ENCODE data around the gene TTLL8.

DNA sequence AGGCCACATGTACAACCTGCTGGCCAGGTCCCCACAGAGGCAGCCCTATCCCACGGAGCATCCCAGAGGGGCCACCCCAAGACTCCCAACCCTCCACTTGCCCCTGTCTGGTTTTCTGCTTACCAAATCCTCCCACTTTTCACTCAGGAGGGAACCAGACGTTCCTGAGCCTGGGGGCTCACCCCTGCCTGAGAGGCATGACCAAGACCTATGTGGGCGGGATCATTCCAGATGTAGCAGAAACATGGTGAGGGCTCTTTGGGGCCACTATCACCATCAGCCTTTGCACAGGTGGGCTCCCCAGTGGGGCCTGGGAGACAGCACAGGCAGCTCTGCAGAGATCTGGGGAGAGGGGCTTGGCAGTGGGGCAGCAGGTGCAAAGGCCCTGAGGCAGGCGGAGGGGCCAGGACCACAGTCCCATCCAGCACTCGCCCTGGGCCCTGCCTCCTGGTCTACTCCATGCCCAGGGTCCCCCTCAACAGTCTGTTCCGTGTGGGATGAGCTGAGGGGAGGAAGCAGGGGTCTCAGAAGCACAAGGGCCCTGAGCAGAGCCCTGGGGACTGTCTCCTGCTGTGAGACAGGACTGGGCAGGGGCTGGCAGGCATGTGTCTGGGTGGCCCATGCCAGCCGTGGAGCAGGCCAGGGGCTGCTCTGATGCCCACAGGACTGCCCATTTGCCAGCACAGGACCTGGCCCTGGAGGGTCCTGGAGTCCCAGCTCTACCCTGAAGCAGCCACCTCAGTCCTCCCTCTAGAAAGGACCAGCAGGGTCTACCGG is 88.2 kb downstream of the TTLL8 start:
- TF ChIP-seq, protein P1, sequence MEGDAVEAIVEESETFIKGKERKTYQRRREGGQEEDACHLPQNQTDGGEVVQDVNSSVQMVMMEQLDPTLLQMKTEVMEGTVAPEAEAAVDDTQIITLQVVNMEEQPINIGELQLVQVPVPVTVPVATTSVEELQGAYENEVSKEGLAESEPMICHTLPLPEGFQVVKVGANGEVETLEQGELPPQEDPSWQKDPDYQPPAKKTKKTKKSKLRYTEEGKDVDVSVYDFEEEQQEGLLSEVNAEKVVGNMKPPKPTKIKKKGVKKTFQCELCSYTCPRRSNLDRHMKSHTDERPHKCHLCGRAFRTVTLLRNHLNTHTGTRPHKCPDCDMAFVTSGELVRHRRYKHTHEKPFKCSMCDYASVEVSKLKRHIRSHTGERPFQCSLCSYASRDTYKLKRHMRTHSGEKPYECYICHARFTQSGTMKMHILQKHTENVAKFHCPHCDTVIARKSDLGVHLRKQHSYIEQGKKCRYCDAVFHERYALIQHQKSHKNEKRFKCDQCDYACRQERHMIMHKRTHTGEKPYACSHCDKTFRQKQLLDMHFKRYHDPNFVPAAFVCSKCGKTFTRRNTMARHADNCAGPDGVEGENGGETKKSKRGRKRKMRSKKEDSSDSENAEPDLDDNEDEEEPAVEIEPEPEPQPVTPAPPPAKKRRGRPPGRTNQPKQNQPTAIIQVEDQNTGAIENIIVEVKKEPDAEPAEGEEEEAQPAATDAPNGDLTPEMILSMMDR (conservative IDR thresholded peaks at IDR 0.05 in 1 of 2, IDR thresholded peaks at IDR 0.05 in 1 of 2; ENCODE audit: low read depth in 1 of 2, low read length in 2 of 2): no peak
- no peak for TF ChIP-seq EZH2 (IDR thresholded peaks at IDR 0.05; ENCODE audit: low read length, missing control alignments)

Measured in fibroblast of lung (primary cell).